Endothelial cell of umbilical vein (primary cell): ENCODE results near the gene NPTN. TPM values are rescaled to one million over a fixed set of nuclear protein-coding genes. Genes with fewer than 3 reads are reported as not detected.

Experiments used
- BruUV-seq: library from RNA; stranded (reverse); fragments of 400-500 nt; replicated peaks from 2 replicates; lab custom pipeline; 2021; lab: Mats Ljungman, UMichigan
- CTCF ChIA-PET: fragments of 300-600, 350-600 bp; sonication (Branson Sonifier 250); formaldehyde crosslinking; loops from one replicate; lab custom pipeline; 2021; ENCODE audit warnings: antibody characterized with exemption, inconsistent platforms; lab: Charles Lee
- POLR2A ChIA-PET: fragments of 300-600, 350-600 bp; sonication (Branson Sonifier 250); formaldehyde crosslinking; loops from one replicate; lab custom pipeline; 2021; ENCODE audit warnings: antibody characterized with exemption, inconsistent platforms; lab: Charles Lee
- DNase-seq: peaks from one replicate; pipeline ENCODE4 v3.0.0-alpha.2; 2011; ENCODE audit warnings: low read depth, low spot score
- FAIRE-seq: peaks from 2 replicates; lab custom pipeline; 2011; peaks lifted over from hg19 to GRCh38; lab: Jason Lieb, UNC
- H2AFZ ChIP-seq: 2 replicates; pipeline ENCODE4 v1.6.0; 2012; ENCODE audit warnings: low read depth, low read length, control low read depth, inconsistent platforms
- H3K27ac ChIP-seq: 2 replicates; pipeline ENCODE4 v1.5.1; 2011; ENCODE audit warnings: low read depth, mild to moderate bottlenecking, control low read depth, low read length, moderate library complexity; ENCODE audit not compliant: insufficient read depth
- H3K27me3 ChIP-seq, 2 experiments: 2 replicates each; pipeline versions ENCODE4 v1.6.0 to v1.6.1; 2011; ENCODE audit warnings: low read length in 2 of 2, mixed read lengths in 1 of 2; ENCODE audit not compliant: control insufficient read depth in 2 of 2, insufficient read depth in 2 of 2
- H3K36me3 ChIP-seq, 2 experiments: 2 replicates in 1 of 2; 3 replicates in 1 of 2; pipeline ENCODE4 v1.5.1; 2011; ENCODE audit warnings: low read length in 2 of 2, mild to moderate bottlenecking in 1 of 2, moderate library complexity in 1 of 2; ENCODE audit not compliant: control insufficient read depth in 2 of 2, insufficient read depth in 2 of 2; ENCODE audit errors: extremely low read depth in 1 of 2
- H3K4me1 ChIP-seq: 3 replicates; pipeline ENCODE4 v1.5.1; 2011; ENCODE audit warnings: mild to moderate bottlenecking, low read length; ENCODE audit not compliant: control insufficient read depth, insufficient read depth; ENCODE audit errors: extremely low read depth
- H3K4me2 ChIP-seq: 2 replicates; pipeline ENCODE4 v1.6.1; 2011; ENCODE audit warnings: low read length, control low read depth, mixed read lengths; ENCODE audit not compliant: insufficient read depth
- H3K4me3 ChIP-seq, 3 experiments: fragments of 200-600 bp in 1 of 3; sonication (generic), shearing (Covaris generic) in 1 of 3; replicated peaks in 1 of 3; 2 replicates each; pipeline ENCODE4 v1.5.1; 2011 to 2016; ENCODE audit warnings: control low read depth in 3 of 3, low read length in 3 of 3, mild to moderate bottlenecking in 2 of 3, inconsistent platforms in 1 of 3, low read depth in 1 of 3, moderate library complexity in 1 of 3; ENCODE audit not compliant: insufficient read depth in 1 of 3
- H3K79me2 ChIP-seq: 2 replicates; pipeline ENCODE4 v1.6.0; 2012; ENCODE audit warnings: low read length, inconsistent platforms; ENCODE audit not compliant: control insufficient read depth, insufficient read depth
- H3K9ac ChIP-seq: replicated peaks from 2 replicates; pipeline ENCODE3; 2011; ENCODE audit warnings: low read length, control low read depth; ENCODE audit not compliant: insufficient read depth; ENCODE audit errors: extremely low read depth
- H3K9me1 ChIP-seq: replicated peaks from 3 replicates; pipeline ENCODE4 v1.6.0; 2011; ENCODE audit warnings: mild to moderate bottlenecking, low read length; ENCODE audit not compliant: control insufficient read depth, insufficient read depth; ENCODE audit errors: extremely low read depth
- H3K9me3 ChIP-seq: replicated peaks from 2 replicates; pipeline ENCODE4 v1.5.1; 2012; ENCODE audit warnings: low read length, inconsistent platforms; ENCODE audit not compliant: control insufficient read depth, insufficient read depth
- H4K20me1 ChIP-seq: replicated peaks from 2 replicates; pipeline ENCODE3; 2011; ENCODE audit warnings: mild to moderate bottlenecking, low read length; ENCODE audit not compliant: control insufficient read depth, insufficient read depth; ENCODE audit errors: extremely low read depth
- CTCF ChIP-seq, 2 donors: IDR thresholded peaks; 1 replicate in 1 of 2; 2 replicates in 1 of 2; pipeline ENCODE4 v1.5.1; 2011; ENCODE audit warnings: low read length in 2 of 2, mild to moderate bottlenecking in 2 of 2, moderate library complexity in 2 of 2, control low read depth in 1 of 2, inconsistent platforms in 1 of 2, low read depth in 1 of 2; ENCODE audit not compliant: insufficient read depth in 1 of 2; ENCODE audit errors: extremely low read depth in 1 of 2
- EZH2 ChIP-seq: IDR thresholded peaks from 2 replicates; pipeline ENCODE4 v1.6.1; 2012; ENCODE audit warnings: borderline replicate concordance, low read depth, mild to moderate bottlenecking, moderate library complexity, low read length, inconsistent platforms; ENCODE audit not compliant: severe bottlenecking
- FOS ChIP-seq: IDR thresholded peaks from 2 replicates; pipeline ENCODE4 v1.6.1; 2011; ENCODE audit warnings: mild to moderate bottlenecking, low read length, moderate library complexity, borderline replicate concordance; ENCODE audit not compliant: insufficient read depth
- GATA2 ChIP-seq: IDR thresholded peaks from 2 replicates; pipeline ENCODE4 v1.7.0; 2011; ENCODE audit warnings: low read depth, mild to moderate bottlenecking, moderate library complexity, mixed read lengths, low read length; ENCODE audit not compliant: insufficient read length, insufficient read depth
- JUN ChIP-seq: IDR thresholded peaks from 2 replicates; pipeline ENCODE4 v1.6.1; 2011; ENCODE audit warnings: borderline replicate concordance, low read depth; ENCODE audit not compliant: insufficient read length, insufficient read depth
- MAX ChIP-seq: IDR thresholded peaks from 2 replicates; pipeline ENCODE4 v1.6.1; 2011; ENCODE audit not compliant: insufficient read depth, insufficient read length
- MYC ChIP-seq: IDR thresholded peaks from one replicate; pipeline ENCODE4 v1.6.1; 2011; ENCODE audit warnings: mild to moderate bottlenecking, low read depth, low read length
- POLR2A ChIP-seq: IDR thresholded peaks from 2 replicates; pipeline ENCODE4 v1.6.1; 2012; ENCODE audit warnings: low read depth, mild to moderate bottlenecking, control low read depth, low read length
- POLR2AphosphoS5 ChIP-seq: IDR thresholded peaks from 2 replicates; pipeline ENCODE4 v1.6.1; 2012; ENCODE audit warnings: low read depth, mild to moderate bottlenecking, control low read depth, low read length, moderate library complexity; ENCODE audit not compliant: insufficient read depth
- dilution Hi-C: fragments of 300-500 bp; cut with MboI; formaldehyde crosslinking; loops from one replicate; pipeline ENCODE4 v1.15.0; 2019; ENCODE audit warnings: low sequenced_read_pairs; ENCODE audit not compliant: extremely low pct_ligation_motif_present
- intact Hi-C: fragments of 100-400 bp; cut with micrococcal nuclease; formaldehyde crosslinking; loops from one replicate; pipeline ENCODE4 v1.10.0; 2022
- polyA plus RNA-seq, 4 experiments: library from polyadenylated mRNA; depleted of rRNA in 3 of 4; stranded (reverse) in 3 of 4; unstranded in 1 of 4; fragments of >200 nt; gene quantifications; 2 replicates each; pipeline versions ENCODE4 v1.2.1 to v1.2.3, GENCODE V29; 2011 to 2012; ENCODE audit warnings: missing spikeins in 1 of 4
- total RNA-seq: library from RNA; stranded (reverse); gene quantifications from 2 replicates; pipeline ENCODE4 v1.2.3, GENCODE V29; 2021

The NPTN gene
- total and polyA plus RNA-seq, 2 donors (not counting 3 experiments of a cell fraction or from before 2014, with no cell fraction given): 77.4 to 81.3 TPM

- Histone ChIP-seq H3K27ac (no peak overlapping the region), H3K4me2 (no peak overlapping the region), H3K4me1 (peaks cover 3% of the 10 kb centered on the region), H3K4me3 (no peak overlapping the region), H4K20me1 (peaks cover 13% of the 10 kb centered on the region), H3K27me3 (no peaks in the 10 kb centered on the region), H3K36me3 (no peaks in the 10 kb centered on the region), H3K9me1 (no peaks in the 10 kb centered on the region), H3K9me3 (no peaks in the 10 kb centered on the region), H3K79me2 (peaks cover 91% of the 10 kb centered on the region), H3K9ac (no peak overlapping the region), H2AFZ (no peak overlapping the region)
- intact Hi-C loops: no loop called here
- ChIA-PET CTCF (interaction anchor here (2.1 to 3.3 kb wide), 3 partner anchors 9 to 28 kb away, joined by 5 to 14 read pairs (median 14); no protein-coding TSS in a partner anchor), POLR2A (no interaction called here)
- dilution Hi-C loops: no loop called here
- no TSS peak for BruUV-seq
- DNase-seq (no peak), FAIRE-seq (no peak)
- no peak for TF ChIP-seq POLR2A
- TF ChIP-seq MYC: no peak
- no peak for TF ChIP-seq POLR2AphosphoS5
- TF ChIP-seq GATA2: no peak
- TF ChIP-seq CTCF (IDR thresholded peaks at IDR 0.05; ENCODE audit: extremely low read depth in 1 of 2, insufficient read depth in 1 of 2, low read depth in 1 of 2, low read length in 2 of 2): no peak
- TF ChIP-seq FOS: no peak
- TF ChIP-seq JUN: no peak
- no peak for TF ChIP-seq EZH2
- TF ChIP-seq MAX: no peak
Measured at GRCh38 chr15:73608475-73608874, 24.7 kb downstream of the NPTN start.
